Spleen (tissue), 7 donors: ENCODE results near the gene DEK.

ENCODE experiments used
- CTCF ChIP-seq, 11 experiments: fragments of 200-600 bp in 7 of 11; fragments of 450-650 bp in 4 of 11; sonication (generic) in 4 of 11; IDR thresholded peaks in 8 of 11; conservative IDR thresholded peaks in 3 of 11; 1 replicate in 7 of 11; 2 replicates in 4 of 11; pipeline versions ENCODE4 v1.4.0 to v1.8.0; 2016 to 2021; ENCODE audit warnings: antibody characterized with exemption in 11 of 11, inconsistent platforms in 4 of 11, mild to moderate bottlenecking in 1 of 11
- POLR2A ChIP-seq, 3 donors: fragments of 450-650 bp; IDR thresholded peaks; one replicate each; pipeline ENCODE4 v1.5.1; 2017; ENCODE audit warnings: antibody characterized with exemption in 3 of 3, mild to moderate bottlenecking in 1 of 3
- POLR2AphosphoS5 ChIP-seq, 3 donors: sonication (generic); formaldehyde crosslinking; IDR thresholded peaks; one replicate each; pipeline ENCODE4 v1.5.1; 2017; ENCODE audit warnings: antibody characterized with exemption in 3 of 3
- donor health status: DM: no; HTN: no; CAD: no; lungs with moderate emphysema.
- donor health status: DM: no; HTN: no; CAD: no.
- donor health status: DM: no; HTN: no; CAD: no.

GRCh38 chr6:18263418-18264218 lies 712 bp downstream of the DEK start:
- no peak for TF ChIP-seq CTCF (IDR thresholded peaks at IDR 0.05 in 8 of 11, conservative IDR thresholded peaks at IDR 0.05 in 3 of 11)
- no peak for TF ChIP-seq POLR2A (IDR thresholded peaks at IDR 0.05)
- peak in 1 of 3 donors; percentile 42 for TF ChIP-seq POLR2AphosphoS5 (IDR thresholded peaks at IDR 0.05)
